ENCODE measurements around the gene MRPL44. TPM values are rescaled to one million over a fixed set of nuclear protein-coding genes. Genes with fewer than 3 reads are reported as not detected.

Gene MRPL44
- total and polyA plus RNA-seq, 2 donors (not counting 1 experiment from before 2014, with no cell fraction given): 27.4 to 34.0 TPM

GRCh38 chr2:223947711-223948205 is 9.5 kb upstream of the MRPL44 start:
- no peak overlapping the region for H3K9ac ChIP-seq (ENCODE audit: insufficient read depth, low read length)
- no peak for DNase-seq (ENCODE audit: low read depth in 2 of 2)
- H4K20me1 ChIP-seq (ENCODE audit: control insufficient read depth, extremely low read depth, insufficient read depth, low read length): no peaks in the 10 kb centered on the region
- no peak overlapping the region for H3K27ac ChIP-seq (ENCODE audit: insufficient read depth, low read length)
- peaks cover 20% of the 10 kb centered on the region for H3K79me2 ChIP-seq (ENCODE audit: control insufficient read depth, insufficient read depth, low read length)
- no peaks in the 10 kb centered on the region for H3K27me3 ChIP-seq (ENCODE audit: control insufficient read depth, insufficient read depth, low read length)
- H3K4me2 ChIP-seq (ENCODE audit: extremely low read depth, insufficient read depth, low read length): no peak overlapping the region
- no peak overlapping the region for H2AFZ ChIP-seq (ENCODE audit: low read length)
- H3K4me1 ChIP-seq (ENCODE audit: control insufficient read depth, extremely low read depth, insufficient read depth, low read length): peaks cover 5% of the 10 kb centered on the region
- no peak overlapping the region for H3K4me3 ChIP-seq (replicated peaks in 1 of 4; ENCODE audit: control extremely low read depth in 1 of 4, insufficient read depth in 1 of 4, low read depth in 3 of 4, low read length in 4 of 4)
- TF ChIP-seq EZH2 (IDR thresholded peaks at IDR 0.05; ENCODE audit: low read length, missing control alignments): no peak
- TF ChIP-seq, protein P1, sequence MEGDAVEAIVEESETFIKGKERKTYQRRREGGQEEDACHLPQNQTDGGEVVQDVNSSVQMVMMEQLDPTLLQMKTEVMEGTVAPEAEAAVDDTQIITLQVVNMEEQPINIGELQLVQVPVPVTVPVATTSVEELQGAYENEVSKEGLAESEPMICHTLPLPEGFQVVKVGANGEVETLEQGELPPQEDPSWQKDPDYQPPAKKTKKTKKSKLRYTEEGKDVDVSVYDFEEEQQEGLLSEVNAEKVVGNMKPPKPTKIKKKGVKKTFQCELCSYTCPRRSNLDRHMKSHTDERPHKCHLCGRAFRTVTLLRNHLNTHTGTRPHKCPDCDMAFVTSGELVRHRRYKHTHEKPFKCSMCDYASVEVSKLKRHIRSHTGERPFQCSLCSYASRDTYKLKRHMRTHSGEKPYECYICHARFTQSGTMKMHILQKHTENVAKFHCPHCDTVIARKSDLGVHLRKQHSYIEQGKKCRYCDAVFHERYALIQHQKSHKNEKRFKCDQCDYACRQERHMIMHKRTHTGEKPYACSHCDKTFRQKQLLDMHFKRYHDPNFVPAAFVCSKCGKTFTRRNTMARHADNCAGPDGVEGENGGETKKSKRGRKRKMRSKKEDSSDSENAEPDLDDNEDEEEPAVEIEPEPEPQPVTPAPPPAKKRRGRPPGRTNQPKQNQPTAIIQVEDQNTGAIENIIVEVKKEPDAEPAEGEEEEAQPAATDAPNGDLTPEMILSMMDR (conservative IDR thresholded peaks at IDR 0.05 in 1 of 2, IDR thresholded peaks at IDR 0.05 in 1 of 2; ENCODE audit: low read depth in 1 of 2, low read length in 2 of 2): no peak
- no peaks in the 10 kb centered on the region for H3K9me3 ChIP-seq (ENCODE audit: control insufficient read depth, insufficient read depth, low read depth, low read length)
- no peaks in the 10 kb centered on the region for H3K36me3 ChIP-seq (ENCODE audit: control insufficient read depth, insufficient read depth, low read length)

DNA sequence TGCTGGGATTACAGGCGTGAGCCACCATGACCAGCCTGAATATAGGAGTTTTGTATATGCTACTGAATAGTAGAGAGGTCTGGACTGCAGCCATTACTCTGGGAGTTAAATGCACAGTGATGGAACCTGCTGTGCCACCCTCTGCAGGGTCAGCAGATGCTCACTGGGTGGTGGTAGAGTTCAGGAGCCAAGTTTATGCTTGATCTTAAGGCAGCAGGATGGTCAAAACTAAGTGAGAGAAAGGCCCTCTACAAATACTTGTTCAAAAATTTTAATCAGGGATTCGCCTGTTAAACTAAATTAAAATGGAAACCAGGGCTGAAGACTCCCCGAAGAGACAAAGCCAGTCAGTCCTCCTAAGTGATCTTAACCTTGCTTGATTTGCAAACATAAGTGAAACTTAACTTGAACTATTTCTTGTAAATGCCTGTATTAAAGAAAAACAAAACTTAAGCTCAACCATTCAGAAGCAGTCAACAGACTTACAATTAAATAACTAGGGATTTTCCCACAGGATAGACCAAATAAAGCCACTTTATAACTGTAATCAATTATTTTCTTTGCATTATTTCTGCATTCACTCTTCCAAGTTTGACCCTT is 7.9 kb upstream of the MRPL44 start:
- Histone ChIP-seq H3K79me2 (ENCODE audit: control insufficient read depth, insufficient read depth, low read length) (peaks cover 8% of the 10 kb centered on the region), H3K4me1 (ENCODE audit: control insufficient read depth, extremely low read depth, insufficient read depth, low read length) (no peaks in the 10 kb centered on the region), H3K27me3 (ENCODE audit: control insufficient read depth, insufficient read depth, low read length) (no peaks in the 10 kb centered on the region), H3K4me2 (ENCODE audit: extremely low read depth, insufficient read depth, low read length) (no peak overlapping the region), H3K27ac (ENCODE audit: insufficient read depth, low read length) (no peak overlapping the region), H3K36me3 (ENCODE audit: control insufficient read depth, insufficient read depth, low read length) (no peaks in the 10 kb centered on the region), H2AFZ (ENCODE audit: low read length) (no peak overlapping the region), H3K9me3 (ENCODE audit: control insufficient read depth, insufficient read depth, low read depth, low read length) (no peaks in the 10 kb centered on the region), H3K4me3 (replicated peaks in 1 of 4; ENCODE audit: control extremely low read depth in 1 of 4, insufficient read depth in 1 of 4, low read depth in 3 of 4, low read length in 4 of 4) (no peak overlapping the region), H4K20me1 (ENCODE audit: control insufficient read depth, extremely low read depth, insufficient read depth, low read length) (no peaks in the 10 kb centered on the region), H3K9ac (ENCODE audit: insufficient read depth, low read length) (no peak overlapping the region)
- DNase-seq (ENCODE audit: low read depth in 2 of 2): no peak
- TF ChIP-seq EZH2 (IDR thresholded peaks at IDR 0.05; ENCODE audit: low read length, missing control alignments): no peak
- TF ChIP-seq, protein P1 (conservative IDR thresholded peaks at IDR 0.05 in 1 of 2, IDR thresholded peaks at IDR 0.05 in 1 of 2; ENCODE audit: low read depth in 1 of 2, low read length in 2 of 2): no peak

DNA sequence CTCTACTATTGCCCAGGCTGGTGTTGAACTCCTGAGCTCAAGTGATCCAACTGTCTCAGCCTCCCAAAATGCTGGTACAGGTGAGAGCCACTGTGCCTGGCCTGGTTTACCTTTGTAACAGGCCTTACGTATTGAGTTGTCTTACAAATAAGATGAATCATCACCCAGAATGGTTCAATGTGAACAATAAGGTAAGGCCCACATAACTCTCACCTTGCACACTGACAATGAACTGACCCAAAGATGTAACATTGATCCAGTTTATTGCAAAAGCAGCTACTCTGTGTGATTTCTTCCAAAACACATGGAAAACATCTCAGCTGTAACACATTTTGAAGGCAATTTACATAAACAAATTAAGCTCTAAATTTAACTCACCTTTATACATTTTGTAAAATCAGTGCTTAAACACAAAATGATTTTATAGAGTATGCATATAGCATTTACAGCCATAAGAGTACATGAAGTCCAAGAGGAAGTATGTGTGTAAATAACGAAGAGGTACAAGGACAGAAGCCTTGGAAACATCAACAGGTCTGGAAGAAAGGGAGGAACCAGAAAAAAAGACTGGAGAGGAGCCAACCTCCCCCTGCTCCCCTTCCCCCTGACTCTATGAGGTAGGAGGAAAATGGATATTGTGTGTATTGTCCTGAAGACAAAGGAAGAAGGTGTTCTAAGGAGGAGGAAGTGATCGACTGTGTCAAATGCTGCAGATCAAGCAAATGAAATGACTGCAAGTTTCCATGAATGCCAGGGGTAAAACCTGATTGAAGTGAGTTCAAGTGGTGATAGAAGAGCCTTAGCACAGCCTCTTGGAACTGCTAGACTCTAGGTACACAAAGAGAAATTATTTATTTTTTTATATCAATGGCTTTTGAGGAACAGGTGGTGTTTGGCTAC is 6.6 kb upstream of the MRPL44 start:
- H3K27ac ChIP-seq (ENCODE audit: insufficient read depth, low read length): no peak overlapping the region
- no peak for DNase-seq (ENCODE audit: low read depth in 2 of 2)
- H2AFZ ChIP-seq (ENCODE audit: low read length): no peak overlapping the region
- H3K9me3 ChIP-seq (ENCODE audit: control insufficient read depth, insufficient read depth, low read depth, low read length): no peaks in the 10 kb centered on the region
- no peaks in the 10 kb centered on the region for H3K27me3 ChIP-seq (ENCODE audit: control insufficient read depth, insufficient read depth, low read length)
- H4K20me1 ChIP-seq (ENCODE audit: control insufficient read depth, extremely low read depth, insufficient read depth, low read length): no peaks in the 10 kb centered on the region
- no peaks in the 10 kb centered on the region for H3K36me3 ChIP-seq (ENCODE audit: control insufficient read depth, insufficient read depth, low read length)
- TF ChIP-seq, protein P1 (conservative IDR thresholded peaks at IDR 0.05 in 1 of 2, IDR thresholded peaks at IDR 0.05 in 1 of 2; ENCODE audit: low read depth in 1 of 2, low read length in 2 of 2): no peak
- H3K4me1 ChIP-seq (ENCODE audit: control insufficient read depth, extremely low read depth, insufficient read depth, low read length): no peaks in the 10 kb centered on the region
- no peak overlapping the region for H3K9ac ChIP-seq (ENCODE audit: insufficient read depth, low read length)
- no peaks in the 10 kb centered on the region for H3K79me2 ChIP-seq (ENCODE audit: control insufficient read depth, insufficient read depth, low read length)
- H3K4me3 ChIP-seq (replicated peaks in 1 of 4; ENCODE audit: control extremely low read depth in 1 of 4, insufficient read depth in 1 of 4, low read depth in 3 of 4, low read length in 4 of 4): no peak overlapping the region
- H3K4me2 ChIP-seq (ENCODE audit: extremely low read depth, insufficient read depth, low read length): no peak overlapping the region
